ENCODE data around the gene ZNF124.

Gene ZNF124

DNA sequence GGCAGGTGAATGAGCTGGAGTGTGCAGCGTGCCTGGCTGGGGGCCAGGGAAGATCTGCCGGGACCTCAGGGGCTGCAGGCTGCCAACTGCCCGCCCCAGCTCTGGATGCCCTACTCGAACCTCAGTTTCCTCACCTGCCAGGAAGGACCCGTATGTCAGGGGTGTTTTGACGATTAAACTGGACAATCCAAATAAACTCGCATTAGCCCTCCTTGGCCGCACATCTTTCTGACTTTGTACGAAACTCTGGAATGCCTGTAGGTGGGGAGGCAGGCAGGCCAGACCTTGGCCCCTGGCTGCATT is 59.4 kb downstream of the ZNF124 start:
- DNase-seq (ENCODE audit: low read depth): no peak

DNA sequence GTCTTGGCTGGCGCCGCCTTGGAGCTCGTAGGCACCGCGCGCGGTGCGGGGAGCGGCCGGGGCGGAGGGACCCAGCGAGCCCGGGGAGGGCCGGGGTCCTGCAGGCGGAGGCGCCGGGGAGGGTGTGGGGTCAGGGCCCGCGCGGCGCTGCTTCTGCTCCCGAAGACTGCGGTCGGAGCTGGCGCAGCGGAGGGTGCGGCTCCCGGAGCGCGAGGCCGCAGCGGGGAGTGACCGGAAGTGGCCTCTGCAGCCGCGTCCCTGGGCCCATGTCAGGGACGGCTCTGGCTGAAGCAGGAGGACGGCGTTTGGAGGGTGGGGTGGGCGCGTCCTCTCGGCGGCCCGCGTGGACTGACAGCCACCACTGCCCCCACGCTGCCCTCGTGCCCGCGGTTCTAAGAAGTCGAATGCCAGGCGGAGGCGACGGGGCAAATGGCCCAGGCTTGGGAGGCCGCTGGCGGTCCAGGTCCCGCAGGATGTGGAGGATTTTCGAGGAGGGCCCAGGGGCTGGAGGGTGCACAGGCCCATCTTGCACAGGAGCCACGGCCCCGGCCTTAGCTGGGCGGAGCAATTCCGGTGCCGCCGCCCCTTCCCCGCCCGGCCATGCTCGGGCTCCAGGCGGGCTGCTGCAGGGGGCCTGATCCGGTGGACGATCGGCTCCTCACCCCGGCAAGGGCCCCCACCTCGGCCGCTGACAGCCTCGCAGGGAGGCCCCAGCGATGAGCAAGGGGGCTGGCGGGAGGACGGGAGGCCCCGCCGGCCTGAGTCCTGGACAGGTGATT is 59.9 kb downstream of the ZNF124 start:
- no peak for DNase-seq (ENCODE audit: low read depth)

DNA sequence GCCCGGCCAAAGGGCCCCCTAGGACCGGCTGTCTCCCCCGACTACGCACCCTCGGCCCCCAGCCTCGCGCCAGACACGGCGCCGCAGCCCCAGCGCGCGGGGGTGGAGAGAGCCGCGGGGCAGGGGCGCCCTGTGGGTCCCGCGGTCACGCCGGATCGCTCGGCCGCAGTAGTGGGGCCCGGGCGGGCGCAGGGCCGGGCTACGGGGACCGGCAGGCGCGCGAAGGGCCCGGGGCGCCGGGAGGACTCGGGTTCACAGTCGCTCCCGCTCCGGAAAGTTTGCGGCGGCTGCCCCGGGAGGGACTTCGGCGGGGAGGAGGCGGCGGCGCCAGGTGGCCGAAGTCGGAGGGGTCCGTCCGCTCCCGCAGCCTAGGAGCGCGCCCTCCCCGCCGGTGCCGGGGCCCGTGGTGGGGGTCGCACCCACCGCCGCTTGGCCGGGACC is 60.5 kb downstream of the ZNF124 start:
- no peak for DNase-seq (ENCODE audit: low read depth)

DNA sequence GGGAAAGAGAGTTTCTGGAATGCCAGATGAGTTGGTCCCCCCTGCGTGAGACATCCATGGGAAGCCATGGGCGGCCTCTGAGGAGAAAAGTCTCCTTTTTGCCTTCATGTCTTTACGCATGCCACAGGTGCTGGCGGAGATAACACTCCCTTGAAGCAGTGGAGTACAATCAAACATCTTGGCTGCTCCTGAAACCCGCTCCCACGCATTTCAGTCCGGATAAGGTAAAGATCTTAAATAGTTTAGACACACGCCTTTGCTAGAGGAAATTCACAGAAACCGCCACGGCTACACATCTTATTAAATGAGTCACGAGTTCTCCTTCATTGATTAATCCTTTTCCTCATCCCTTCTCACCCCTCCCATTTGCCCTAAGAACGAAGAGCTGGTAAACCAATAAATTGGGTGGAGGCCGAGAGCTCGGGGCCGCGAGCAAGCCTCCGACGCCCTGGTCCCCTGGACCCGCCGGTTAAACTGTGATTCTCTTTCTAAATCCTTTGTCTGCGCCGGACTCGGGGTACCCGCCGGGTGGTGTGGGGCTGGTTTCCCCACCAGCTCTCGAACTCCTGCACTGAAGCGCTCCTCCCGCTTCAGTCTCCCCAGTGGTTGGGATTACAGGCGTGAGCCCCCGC is 61.1 kb downstream of the ZNF124 start:
- DNase-seq (ENCODE audit: low read depth): no peak

DNA sequence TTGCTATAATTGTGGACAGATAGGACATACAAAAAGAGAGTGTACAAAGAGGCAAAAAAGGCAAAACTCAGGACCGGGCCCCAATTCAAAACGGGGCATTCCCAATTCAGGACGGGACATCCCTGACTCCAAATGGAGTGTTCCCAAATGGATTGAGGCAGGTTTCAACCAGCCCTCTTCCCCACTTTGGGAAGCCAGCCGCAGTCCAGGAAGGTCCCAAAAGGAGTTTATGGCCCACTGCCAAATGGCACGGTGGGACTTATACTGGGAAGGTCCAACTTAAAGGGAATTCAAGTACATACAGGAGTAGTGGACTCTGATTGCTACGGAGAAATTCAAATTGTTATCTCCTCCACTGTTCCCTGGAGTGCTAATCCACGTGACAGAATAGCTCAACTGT is 64.1 kb downstream of the ZNF124 start:
- no peak for DNase-seq (ENCODE audit: low read depth)

DNA sequence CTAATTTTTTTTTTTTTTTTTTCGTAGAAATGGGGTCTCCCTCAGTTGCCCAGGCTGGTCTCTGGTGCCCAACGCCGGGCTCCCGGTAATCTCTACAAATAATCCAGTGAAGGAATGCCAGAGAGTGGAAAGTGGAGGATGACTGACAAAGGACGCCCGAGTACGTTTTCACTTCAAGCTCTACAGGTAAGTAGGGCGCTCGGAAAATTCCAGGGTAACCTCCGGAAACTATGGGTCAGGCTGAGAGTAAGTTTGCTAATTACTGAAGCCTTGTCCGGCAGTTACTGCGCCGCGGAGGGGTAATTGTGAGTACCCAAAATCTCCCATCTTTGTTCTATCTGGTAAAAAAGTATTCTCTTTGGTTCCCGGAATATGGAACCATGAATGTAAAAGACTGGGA is 65.9 kb downstream of the ZNF124 start:
- no peak for DNase-seq (ENCODE audit: low read depth)

All from non-pigmented ciliary epithelial cell (primary cell).